ENCODE results near the gene NRGN.

DNA sequence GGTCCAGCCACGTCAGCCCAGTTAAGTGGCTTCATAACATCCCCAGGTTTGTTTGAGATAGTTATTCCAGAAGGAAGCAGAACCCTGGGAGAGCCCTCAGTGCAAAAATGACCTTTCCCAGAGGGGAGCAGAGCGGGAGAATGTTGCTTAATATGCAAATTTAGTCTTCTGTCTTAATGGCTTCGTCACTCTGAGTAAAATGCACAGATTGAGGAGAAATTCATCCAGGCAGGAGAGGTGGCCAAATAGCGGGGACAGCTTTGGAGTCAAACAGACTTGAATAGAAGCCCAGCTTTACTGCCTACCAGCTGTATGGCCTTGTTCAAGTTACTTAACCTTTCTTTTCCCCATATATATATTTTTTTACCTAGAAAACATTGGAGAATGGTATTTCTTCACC lies 12.3 kb upstream of the NRGN start:
- no peak for TF ChIP-seq CTCF (conservative IDR thresholded peaks at IDR 0.05; ENCODE audit: low read length)
- no peak for TF ChIP-seq EZH2phosphoT487 (IDR thresholded peaks at IDR 0.05; ENCODE audit: borderline replicate concordance, low read depth, low read length)

Measured in OCI-LY7 (cell line).